ENCODE data around the gene RIT1.

RIT1 gene, protein sequence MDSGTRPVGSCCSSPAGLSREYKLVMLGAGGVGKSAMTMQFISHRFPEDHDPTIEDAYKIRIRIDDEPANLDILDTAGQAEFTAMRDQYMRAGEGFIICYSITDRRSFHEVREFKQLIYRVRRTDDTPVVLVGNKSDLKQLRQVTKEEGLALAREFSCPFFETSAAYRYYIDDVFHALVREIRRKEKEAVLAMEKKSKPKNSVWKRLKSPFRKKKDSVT

DNA sequence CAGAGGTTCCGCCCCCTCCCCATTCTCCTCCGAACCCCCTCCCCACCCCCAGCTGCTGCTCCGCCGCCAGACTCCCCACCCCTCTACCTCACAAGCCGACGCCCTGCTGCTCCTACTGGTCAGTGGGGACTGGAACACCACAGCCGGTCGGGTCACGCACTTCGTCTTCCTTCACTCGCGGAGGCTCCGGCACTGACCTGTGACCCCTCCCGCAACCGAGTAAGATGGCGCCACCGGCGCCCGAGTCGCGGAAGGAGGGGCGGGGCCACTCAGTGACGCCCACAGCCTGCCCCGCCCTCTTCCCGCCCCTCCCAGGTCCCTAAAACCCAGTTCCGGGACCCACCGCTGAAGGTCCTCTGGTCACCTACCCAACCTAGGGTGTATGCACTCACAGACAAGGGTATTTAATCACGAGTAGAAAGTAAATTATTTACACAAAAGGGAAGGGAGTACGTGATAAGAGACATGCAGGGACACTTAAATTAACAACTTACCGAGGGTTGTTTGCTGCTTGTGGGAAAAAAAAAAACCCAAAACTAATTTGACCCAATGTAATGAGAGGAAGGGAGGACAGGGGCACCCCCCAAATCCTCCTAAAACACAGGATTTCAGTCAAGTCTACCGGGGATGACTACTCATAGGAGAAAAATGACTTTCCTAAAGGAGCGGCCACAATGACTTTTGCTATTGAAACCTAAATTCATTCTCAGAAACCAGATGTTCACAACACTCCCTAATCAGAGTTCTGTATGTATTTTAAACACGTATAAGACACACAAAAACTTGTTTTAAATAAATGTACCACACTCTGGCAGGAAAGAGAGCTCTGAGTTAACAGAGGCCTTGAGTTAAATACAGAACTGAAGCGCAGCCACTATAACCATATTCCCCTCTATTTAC lies at the start of gene RIT1:
RIT1 (minus strand) TSS at position 194 of the 900 bp plus-strand sequence. CDS start 588 bp downstream, outside the sequence.
- intact Hi-C loops (cut with DNase I), result loop anchor here (5.0 kb wide), 1 partner anchor 39 kb away; no protein-coding TSS in a partner anchor
- DNase-seq, result peak; percentile 65 to 93 (median 87)

DNA sequence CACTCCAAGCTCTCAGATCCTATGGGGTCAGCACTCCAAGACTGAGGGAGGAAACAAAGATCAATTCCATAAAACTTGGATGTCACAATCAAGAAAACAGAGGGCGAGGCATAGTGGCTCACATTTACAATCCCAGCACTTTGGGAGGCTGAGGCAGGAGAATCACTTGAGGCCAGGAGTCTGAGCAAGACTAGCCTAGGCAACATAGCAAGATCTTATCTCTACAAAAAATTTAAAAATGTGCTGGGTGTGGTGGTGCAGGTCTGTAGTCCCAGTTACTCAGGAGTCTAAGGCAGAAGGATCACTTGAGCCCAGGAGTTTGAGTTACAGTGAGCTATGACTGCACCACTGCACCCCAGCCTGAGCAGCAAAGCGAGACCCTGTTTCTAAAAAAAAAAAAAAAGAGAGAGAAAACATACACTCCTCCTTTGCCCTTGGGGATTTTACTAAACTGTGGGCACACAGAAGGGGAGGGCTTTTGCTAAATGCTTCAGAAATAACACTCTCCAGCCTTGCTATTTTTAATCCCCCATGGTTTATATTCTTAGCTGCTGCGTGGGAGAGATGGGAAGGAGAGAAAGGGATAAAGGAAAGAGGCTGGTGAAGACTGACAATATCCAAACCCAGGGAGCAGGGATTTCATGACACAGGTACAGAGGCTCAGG lies 49.1 kb upstream of the RIT1 start:
- intact Hi-C loops (cut with DNase I), result no loop called here
- peak in 4 of 42 donors; percentile 35 to 67 (median 56) for DNase-seq

DNA sequence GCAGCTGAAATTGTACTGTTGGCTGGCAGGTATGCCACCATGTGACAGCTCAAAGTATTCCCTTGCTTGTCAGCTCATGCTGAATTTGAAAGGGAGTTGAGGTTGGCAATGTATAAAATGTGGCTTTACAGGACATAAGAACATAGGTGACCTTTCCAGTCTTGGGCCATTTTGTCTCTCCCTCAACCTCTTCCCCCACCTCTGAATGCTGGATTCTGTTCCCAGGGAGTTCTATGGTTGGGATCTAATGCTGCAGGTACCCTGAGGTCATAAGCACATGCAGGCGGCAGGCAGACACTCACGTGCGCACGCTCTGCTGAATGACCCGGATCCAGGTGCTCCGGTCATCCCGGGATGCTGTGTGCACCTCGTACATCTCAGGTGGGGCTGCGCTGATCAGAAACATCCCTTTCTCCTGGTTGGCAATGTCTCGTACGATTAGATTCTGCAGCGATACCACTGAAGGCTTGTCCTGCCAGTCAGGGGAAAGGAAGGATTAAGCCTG lies 46.3 kb upstream of the RIT1 start:
- DNase-seq, result peak in 1 of 42 donors; percentile 64
- intact Hi-C loops (cut with DNase I), result no loop called here

DNA sequence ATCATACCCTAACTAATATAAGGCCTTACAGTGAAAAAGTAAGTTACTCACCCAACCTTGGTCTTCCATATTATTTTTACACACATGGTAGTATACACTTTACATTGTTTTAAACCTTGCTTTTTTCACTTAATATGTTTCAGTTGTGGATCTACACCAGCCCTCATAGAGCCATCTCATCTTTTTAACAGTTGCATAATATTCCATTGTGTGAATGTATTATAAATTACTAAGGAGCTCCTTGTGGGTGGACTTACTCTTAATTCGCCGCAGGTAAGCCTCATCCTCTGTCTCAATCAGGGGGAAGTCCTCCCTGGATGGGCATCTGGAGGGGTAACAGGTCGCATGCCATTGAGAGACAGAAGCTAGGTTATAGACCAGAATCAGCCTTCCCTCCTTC lies 43.5 kb upstream of the RIT1 start:
- intact Hi-C loops (cut with DNase I), result no loop called here
- no peak for DNase-seq

DNA sequence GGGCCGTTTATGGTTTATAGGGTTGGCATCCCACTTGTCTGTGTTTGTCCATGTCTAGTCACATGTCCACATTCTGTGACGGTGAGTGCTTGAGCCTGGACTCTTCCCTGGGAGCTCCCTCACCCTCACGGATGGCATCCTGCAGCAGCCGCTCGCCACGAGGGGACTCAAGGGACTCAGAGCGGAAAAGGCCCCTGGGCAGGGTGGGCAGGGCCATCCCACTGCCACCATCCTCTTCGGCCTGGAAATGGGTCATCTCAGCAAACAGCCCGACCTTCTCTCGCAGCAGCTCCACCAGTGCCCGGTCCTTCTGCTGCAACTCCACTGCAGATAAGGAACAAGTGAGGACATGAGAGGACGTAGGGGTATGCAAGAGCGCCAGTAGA lies 41.3 kb upstream of the RIT1 start:
- no peak for DNase-seq
- intact Hi-C loops (cut with DNase I), result no loop called here

DNA sequence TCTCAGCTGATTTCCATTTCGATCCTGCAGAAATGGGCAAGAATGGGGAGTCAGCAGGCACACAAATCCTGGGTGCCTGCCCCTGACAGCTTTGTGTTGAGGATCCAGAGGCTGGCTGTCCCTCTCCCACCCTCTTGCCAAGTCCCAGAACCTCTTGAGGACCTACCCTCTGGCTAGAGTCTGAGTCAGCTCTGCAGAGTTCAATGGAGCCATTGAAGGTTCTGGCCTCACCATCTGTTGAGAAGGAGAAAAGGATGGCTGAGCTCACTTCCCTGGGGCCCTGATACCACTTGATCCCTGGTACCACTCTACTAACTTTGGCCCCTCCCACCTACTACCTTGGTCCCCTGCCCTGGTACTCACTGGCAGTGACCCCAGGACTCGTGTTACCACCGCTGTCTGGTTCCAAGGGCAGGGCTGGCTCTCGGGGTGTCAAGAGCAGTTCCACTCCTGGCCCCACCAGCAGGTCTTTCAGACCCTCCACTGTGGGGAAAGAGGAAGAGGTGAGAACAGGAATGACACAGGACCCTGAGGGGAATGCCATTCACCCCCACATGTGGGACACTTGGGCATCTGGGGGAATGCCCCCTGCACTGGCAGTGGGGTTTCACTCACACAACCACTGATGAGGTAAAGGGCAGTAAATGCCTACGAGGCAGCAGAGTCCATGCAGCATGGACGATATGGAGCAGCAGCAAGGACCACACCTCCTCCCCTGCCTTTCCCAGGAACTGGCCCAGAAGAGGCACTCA lies 40.8 kb upstream of the RIT1 start:
- intact Hi-C loops (cut with DNase I), result no loop called here
- DNase-seq, result peak in 1 of 42 donors; percentile 16

DNA sequence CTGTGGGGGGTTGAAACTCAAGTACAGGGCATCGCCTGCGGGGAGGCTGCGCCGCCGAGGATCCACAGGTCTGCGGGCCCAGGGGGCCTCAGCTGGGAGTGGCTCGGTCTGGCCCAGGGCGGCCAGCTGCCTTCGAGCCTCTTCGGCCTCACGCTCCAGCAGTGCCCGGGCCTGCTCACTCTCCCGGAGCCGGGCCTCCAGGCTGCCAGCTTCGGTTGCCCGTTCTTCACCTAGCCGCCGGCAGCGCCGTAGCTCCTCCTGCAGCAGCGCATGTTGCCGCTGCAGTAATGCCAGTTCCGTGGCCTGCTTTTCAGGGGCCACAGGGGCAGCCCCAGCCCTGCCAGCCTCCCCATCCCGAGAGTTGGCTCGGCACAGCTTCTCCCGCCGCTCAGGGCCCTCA lies 39.7 kb upstream of the RIT1 start:
- intact Hi-C loops (cut with DNase I), result no loop called here
- DNase-seq, result peak in 2 of 42 donors; percentile 11 to 28

DNA sequence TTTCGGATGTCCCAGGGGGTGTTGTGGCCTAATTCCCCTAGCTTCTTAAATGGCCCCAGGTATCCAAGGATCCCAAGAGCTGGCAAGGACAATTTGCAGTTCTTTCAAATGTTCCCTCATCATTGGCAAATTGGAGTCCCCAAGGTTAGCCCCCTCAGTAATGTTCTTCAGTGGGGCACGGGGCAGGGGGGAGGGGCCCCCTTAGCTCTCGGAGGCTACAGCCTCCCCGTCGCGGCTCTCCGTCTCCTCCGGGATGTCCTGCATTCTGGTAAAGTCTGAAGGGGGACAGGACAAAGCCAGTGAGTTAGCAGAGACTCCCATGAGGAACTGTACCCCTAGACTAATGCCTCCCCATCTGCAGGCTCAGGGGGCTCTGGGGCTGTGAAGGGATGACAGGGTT lies 36.6 kb upstream of the RIT1 start:
- intact Hi-C loops (cut with DNase I), result no loop called here
- peak in 2 of 42 donors; percentile 5 to 7 for DNase-seq

DNA sequence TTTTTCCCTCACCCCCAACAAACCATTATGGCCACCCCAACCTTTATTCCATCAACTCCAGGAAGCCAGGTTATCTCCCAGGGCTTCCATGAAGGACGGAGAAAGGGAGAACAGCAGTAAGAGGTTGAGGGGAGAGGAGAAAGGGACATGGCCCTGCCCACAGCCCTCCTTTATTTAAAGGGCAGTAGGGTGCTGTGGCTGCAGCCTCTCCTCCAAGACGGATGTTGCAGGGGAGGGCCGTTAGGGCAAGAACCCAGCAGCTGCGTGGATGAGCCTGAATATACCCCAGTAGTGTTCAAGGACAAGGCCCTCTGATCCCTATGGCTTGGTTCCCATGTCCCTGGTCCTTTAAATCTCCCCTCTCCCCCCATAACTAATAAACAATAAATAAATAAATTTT lies 36.1 kb upstream of the RIT1 start:
- intact Hi-C loops (cut with DNase I), result no loop called here
- peak in 2 of 42 donors; percentile 2 to 19 for DNase-seq

DNA sequence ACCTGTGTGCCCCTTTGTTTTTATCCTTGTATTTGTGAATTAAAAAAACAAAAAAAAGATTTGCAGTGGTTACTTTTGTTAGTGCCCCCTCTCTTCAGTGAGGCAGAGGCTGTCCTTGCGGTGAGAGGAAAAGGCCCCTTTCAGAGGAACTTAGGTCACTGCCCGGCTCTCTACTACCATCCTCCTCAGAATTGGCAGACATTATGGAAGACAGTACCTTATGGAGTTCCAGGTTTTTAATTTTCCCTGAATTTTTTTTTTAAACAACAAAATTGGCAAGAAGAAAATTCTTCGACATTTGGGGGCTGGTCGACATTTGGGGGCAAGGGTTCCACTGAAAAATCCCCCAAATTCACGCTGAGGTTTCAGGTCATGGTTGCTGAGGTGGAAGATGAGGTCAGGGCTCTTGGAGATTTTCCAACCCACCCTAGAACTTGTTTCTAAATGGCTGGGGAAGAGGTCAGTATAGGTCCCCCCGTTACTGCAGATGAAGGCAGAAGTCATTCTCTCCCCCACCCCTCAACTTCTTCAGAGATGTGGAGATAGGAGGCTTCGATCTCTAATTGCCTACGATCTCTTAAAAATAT lies 35.6 kb upstream of the RIT1 start:
- intact Hi-C loops (cut with DNase I), result no loop called here
- peak in 4 of 42 donors; percentile 5 to 8 (median 5) for DNase-seq

DNA sequence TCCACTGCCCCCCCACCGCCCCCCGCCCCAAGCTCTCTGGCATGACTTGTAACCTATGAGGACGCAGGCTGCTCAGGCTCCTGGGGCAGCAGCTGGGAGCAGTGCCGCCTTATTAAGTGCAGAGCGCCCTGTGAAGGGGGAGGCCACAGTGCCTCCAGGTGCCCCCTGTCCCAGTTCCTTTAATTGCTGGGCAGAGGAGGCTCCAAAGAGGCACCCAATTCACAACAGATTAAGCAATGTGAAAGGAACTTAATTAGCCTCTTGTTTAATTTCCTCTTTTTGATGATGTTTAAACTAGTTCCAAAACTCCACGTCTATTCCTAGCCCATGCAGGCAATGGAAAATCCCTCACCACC lies 33.3 kb upstream of the RIT1 start:
- intact Hi-C loops (cut with DNase I), result no loop called here

DNA sequence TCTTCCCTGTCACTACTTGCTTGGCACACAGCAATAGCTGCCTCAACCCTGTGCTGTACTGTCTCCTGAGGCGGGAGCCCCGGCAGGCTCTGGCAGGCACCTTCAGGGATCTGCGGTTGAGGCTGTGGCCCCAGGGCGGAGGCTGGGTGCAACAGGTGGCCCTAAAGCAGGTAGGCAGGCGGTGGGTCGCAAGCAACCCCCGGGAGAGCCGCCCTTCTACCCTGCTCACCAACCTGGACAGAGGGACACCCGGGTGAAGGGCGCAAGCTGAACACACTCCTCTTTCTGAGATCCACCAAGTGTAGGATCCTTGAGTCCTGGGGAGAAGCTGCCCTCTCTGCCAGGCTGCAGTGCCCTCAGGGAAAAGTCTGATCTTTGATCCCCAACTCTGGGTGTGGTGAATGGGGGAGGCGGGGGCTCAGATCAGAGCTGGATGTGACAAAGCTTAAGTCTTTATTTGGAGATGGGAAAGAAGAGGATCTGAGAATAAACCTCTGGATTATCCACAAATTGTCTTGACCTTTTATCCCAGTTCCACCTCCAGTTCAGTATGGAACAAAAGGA lies 31.5 kb upstream of the RIT1 start:
- DNase-seq, result peak in 8 of 42 donors; percentile 30 to 71 (median 54)
- intact Hi-C loops (cut with DNase I), result no loop called here

More for the DNA sequence above, 33.3 kb upstream of the RIT1 start:
- DNase-seq, result peak in 2 of 42 donors; percentile 17 to 40

DNA sequence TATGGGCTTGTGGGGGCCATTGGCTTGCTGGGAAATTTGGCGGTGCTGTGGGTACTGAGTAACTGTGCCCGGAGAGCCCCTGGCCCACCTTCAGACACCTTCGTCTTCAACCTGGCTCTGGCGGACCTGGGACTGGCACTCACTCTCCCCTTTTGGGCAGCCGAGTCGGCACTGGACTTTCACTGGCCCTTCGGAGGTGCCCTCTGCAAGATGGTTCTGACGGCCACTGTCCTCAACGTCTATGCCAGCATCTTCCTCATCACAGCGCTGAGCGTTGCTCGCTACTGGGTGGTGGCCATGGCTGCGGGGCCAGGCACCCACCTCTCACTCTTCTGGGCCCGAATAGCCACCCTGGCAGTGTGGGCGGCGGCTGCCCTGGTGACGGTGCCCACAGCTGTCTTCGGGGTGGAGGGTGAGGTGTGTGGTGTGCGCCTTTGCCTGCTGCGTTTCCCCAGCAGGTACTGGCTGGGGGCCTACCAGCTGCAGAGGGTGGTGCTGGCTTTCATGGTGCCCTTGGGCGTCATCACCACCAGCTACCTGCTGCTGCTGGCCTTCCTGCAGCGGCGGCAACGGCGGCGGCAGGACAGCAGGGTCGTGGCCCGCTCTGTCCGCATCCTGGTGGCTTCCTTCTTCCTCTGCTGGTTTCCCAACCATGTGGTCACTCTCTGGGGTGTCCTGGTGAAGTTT lies 30.8 kb upstream of the RIT1 start:
- intact Hi-C loops (cut with DNase I), result no loop called here
- peak in 1 of 42 donors; percentile 36 for DNase-seq

DNA sequence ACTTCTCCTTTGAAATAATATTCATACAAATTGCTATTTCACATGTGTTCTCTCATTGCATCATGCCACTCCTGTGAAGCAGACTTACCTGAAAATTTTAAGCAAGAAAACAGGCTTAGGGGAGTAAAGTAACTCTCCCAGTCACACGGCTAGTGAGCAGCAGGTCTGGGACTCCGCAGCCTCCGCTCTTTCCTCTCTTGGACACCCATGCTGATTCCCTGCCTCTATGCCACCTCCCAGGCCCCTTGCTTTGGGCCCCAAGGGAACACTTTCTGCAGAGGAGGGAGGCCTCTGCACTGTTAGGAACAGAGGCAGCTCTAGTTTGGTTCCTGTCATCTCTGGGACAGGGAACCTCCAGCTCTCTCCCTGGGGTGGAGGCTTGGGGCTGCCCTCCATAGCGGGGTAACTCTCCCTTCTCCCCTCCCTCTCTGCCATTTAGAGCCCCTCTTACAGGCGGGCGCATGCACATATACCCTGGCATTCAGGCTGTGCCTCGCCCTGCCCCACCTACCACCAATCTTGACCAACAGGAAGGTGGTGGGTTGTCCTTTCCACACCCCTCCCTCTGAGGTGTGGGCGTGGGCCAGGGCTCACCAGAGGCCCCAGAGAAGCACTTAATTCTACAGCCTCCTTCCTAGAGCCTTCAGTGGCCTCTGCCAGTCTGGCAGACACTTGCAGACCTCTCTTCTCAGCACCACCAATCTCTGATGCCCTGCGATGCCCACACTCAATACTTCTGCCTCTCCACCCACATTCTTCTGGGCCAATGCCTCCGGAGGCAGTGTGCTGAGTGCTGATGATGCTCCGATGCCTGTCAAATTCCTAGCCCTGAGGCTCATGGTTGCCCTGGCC lies 30.1 kb upstream of the RIT1 start, which contains the start of gene RXFP4:
RXFP4 (plus strand) TSS at position 646 of the 852 bp plus-strand sequence; CDS start at position 718, 72 bp downstream.
- intact Hi-C loops (cut with DNase I), result no loop called here
- DNase-seq, result peak in 1 of 42 donors; percentile 36

DNA sequence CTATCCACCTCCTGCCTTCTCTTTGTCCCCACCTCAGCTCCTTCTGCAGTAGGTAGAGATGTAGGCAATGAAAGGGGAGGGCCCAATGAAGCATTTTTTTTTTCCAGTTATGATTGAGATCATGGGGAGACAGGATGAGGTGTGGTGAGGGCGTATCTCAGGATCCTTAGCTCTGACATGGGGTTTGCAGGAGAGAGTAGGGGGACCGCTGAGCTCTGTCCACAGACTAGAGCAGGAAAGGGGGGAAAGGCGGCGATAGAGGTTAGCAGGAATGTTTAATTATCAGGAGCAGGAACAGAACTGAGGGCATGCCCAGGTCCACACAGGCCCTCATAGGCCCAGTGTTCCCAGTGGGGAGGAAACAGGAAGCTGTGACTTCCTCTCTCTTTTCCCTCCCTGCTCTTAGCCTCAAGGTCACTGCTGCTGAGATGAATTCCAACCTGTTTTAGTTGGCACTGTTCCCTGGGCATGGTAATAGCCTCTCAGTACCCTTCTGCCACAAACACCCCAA lies 29.4 kb upstream of the RIT1 start:
- intact Hi-C loops (cut with DNase I), result no loop called here
- DNase-seq, result peak in 2 of 42 donors; percentile 37 to 49

DNA sequence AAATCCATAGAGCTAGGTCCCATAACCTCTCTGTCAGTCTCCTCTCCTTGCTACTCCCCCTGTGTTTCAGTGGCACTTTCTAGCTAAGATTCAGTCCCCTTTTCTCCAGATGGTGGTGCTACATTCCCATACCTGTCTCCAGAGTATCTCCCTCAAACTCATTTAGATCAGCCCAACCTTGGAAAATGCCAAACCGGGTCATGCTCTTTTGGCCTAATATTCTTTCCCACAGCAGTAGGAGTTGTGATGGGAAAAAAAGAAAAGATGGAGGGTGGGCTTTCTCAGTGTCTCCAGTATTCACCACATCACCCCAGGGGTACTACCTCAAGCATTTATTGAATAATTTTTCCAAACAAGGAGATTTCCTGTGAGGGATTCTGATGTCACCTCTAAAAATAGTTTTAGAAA lies 27.1 kb upstream of the RIT1 start:
- peak in 17 of 42 donors; percentile 27 to 81 (median 64) for DNase-seq
- intact Hi-C loops (cut with DNase I), result no loop called here

All from head of caudate nucleus (tissue), 42 donors.